Measurements from ENCODE around the gene GNB2.

- TF ChIP-seq GATA2 (IDR thresholded peaks at IDR 0.05; ENCODE audit: low read depth, low read length) (no peak), GATA3 (IDR thresholded peaks at IDR 0.05; ENCODE audit: low read depth, low read length) (no peak)
Measured at GRCh38 chr7:100685049-100685605, 11.6 kb downstream of the GNB2 start.

Data from SH-SY5Y (cell line).